Motor neuron (in vitro differentiated cells): ENCODE data around the gene PTPRG. TPM values are rescaled to one million over a fixed set of nuclear protein-coding genes. Genes with fewer than 3 reads are reported as not detected.
A peak's percentile ranks its signal among the peaks of the same experiment; 100 is the strongest.

Experiments
- ATAC-seq, 8 experiments: fragments of 200-7000 bp; cut with Tn5 transposase; replicated peaks in 6 of 8; 2 replicates each; pipeline ENCODE4 v1.8.0; 2021; ENCODE audit warnings: mild to moderate bottlenecking in 8 of 8, moderate library complexity in 8 of 8
- H3K27ac ChIP-seq, 2 donors: fragments of 250-450 bp; sonication (Bioruptor Pico); 2 replicates each; pipeline ENCODE4 v1.9.0; 2021; ENCODE audit warnings: antibody characterized with exemption in 2 of 2, mild to moderate bottlenecking in 2 of 2, moderate library complexity in 1 of 2
- H3K4me1 ChIP-seq, 2 donors: fragments of 250-450 bp; sonication (Bioruptor Pico); replicated peaks in 1 of 2; 2 replicates each; pipeline ENCODE4 v1.6.1; 2021; ENCODE audit warnings: antibody characterized with exemption in 2 of 2, mild to moderate bottlenecking in 2 of 2, moderate library complexity in 1 of 2
- H3K4me3 ChIP-seq, 5 donors: fragments of 250-450 bp; sonication (Bioruptor Pico); 2 replicates each; pipeline ENCODE4 v1.9.0; 2021; ENCODE audit warnings: antibody characterized with exemption in 5 of 5, mild to moderate bottlenecking in 5 of 5, moderate library complexity in 4 of 5
- WGBS, 10 experiments: fragments of 450-650 bp; shearing (Covaris generic); methylation state at CpG; one replicate each; pipeline ENCODE4 v1.0.0; 2022; 5-methylcytosine and 5-hydroxymethylcytosine counted together
- in situ Hi-C, 9 experiments: fragments of 400-800 bp; cut with MboI; loops; one replicate each; pipeline ENCODE4 v1.15.0; 2021; ENCODE audit warnings: low sequenced_read_pairs in 9 of 9, low pct_unique_long_range_greater_than_20kb in 2 of 9; ENCODE audit not compliant: unreplicated experiment in 9 of 9
- total RNA-seq, 8 experiments: library from RNA; unstranded; fragments of 300-600 nt; gene quantifications; 2 replicates each; pipeline versions ENCODE4 v1.2.3 to v1.2.4, GENCODE V29; 2022

Gene PTPRG
- total RNA-seq, 8 experiments from 2014 or later, result 15.9 to 75.2 (median 42.9) TPM

- in situ Hi-C loops, result loop anchor here in 1 of 9 experiments (25.0 kb wide), 1 partner anchor 106 kb away; no protein-coding TSS in a partner anchor
- Histone ChIP-seq H3K4me3 (peak overlapping the region; percentile 40 to 49 (median 44)), H3K27ac (no peak overlapping the region), H3K4me1 (no peaks in the 10 kb centered on the region)
- peak in 6 of 8 experiments; percentile 10 to 34 (median 26) for ATAC-seq
- WGBS, 10 experiments, result 20 to 100% (median 41%) methylated on average over 1 to 9 of the region's 12 CpGs
These were observed 757.0 kb downstream of the PTPRG start for GRCh38 chr3:62318365-62318751.

DNA sequence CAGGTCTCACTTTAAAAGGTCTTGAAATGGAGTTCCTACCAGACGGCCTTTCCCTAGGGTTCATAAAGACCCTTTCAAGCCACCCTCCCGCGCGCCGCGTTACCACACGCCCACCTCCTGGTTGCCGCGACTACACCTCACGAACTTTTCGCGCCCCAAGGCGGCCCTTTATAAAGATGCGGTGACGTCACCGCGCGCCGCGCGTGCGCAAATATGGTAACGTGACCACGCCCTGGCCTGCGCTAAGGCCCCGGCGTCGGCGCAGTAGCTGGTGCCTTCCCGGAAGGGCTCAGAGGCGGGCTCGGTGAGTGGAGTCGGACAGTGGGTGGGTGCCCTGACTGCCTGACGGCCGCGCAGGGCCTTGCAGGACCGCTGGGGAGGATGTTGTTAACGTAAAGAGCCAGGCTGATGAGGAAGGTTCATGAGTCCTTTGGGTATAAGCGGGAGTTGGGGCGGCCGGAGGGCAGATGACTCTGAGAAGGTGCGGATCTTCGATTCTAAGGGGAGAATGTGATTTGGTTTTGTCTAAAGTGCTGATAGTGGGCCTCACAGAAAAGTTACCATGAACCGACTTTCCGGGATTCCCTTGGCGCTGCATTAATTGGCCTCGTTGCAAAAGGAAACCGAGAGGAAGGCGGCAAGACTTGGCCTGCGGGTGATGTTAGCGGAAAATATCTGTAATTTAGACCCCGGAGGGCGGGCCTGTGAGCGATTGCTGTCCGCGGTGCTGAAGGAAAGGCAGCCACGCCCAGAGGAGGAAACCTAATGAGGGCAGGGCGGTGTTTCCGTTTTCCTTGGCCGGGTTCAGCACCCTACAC lies 757.6 kb downstream of the PTPRG start:
- in situ Hi-C loops, result loop anchor here in 1 of 9 experiments (25.0 kb wide), 1 partner anchor 107 kb away; no protein-coding TSS in a partner anchor
- ATAC-seq, result peak; percentile 99 to 100 (median 100)
- Histone ChIP-seq H3K4me3 (peak overlapping the region; percentile 40 to 49 (median 44)), H3K27ac (no peak overlapping the region), H3K4me1 (no peaks in the 10 kb centered on the region)
- 0 to 41% (median 9%) methylated on average over 3 to 33 of the region's 60 CpGs for WGBS, 10 experiments

GRCh38 chr3:62319570-62320243 lies 758.3 kb downstream of the PTPRG start:
- in situ Hi-C loops, result loop anchor here in 1 of 9 experiments (25.0 kb wide), 1 partner anchor 107 kb away; no protein-coding TSS in a partner anchor
- Histone ChIP-seq H3K27ac (no peak overlapping the region), H3K4me1 (no peaks in the 10 kb centered on the region), H3K4me3 (peak overlapping the region; percentile 40 to 49 (median 44))
- no peak for ATAC-seq
- WGBS, 10 experiments, result 59 to 100% (median 88%) methylated on average over 1 to 7 of the region's 7 CpGs

DNA sequence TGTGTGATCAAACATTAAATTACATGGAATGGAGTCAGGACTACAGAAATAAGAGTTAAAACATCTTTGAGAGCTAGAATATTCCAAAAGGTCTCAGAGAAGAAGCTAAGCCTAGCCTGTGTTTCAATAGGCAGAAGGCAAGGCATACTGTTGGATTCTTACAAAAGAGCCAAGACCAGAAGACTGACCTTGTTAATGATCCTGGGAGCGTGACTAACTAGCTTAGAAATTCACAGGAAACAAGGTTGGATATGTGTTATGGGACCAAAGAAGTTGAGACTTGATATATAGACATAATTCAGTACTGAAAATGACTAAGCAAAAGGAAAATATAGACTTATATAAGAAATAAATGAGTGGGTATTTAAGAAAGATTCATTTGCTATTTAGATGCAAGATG lies 761.9 kb downstream of the PTPRG start:
- no peak for ATAC-seq
- no peaks in the 10 kb centered on the region for H3K4me1 ChIP-seq
- no peak overlapping the region for H3K4me3 ChIP-seq
- in situ Hi-C loops, result loop anchor here in 1 of 9 experiments (25.0 kb wide), 1 partner anchor 111 kb away; no protein-coding TSS in a partner anchor
- no peak overlapping the region for H3K27ac ChIP-seq
- 67 to 100% (median 86%) methylated on average over 1 of the region's 1 CpG; no CpG with 5 or more reads in 3 of the 10 experiments for WGBS, 10 experiments

DNA sequence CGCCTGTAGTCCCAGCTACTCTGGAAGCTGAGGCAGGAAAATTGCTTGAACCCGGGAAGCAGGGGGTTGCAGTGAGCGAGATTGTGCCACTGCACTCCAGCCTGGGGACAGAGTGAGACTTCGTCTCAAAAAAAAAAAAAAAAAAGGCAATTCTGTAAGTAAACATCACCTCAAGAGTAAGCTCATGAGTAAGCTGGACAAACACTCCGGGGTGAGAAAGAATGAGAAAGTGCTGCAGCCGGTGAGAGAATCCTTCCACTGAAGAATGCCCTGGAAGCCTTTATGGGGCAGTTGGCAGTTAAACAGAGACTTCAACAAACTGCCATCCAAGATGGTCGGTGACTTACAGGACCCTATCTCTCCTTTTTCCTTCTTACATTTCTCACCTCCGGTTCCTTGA lies 764.5 kb downstream of the PTPRG start:
- H3K4me3 ChIP-seq, result no peak overlapping the region
- H3K4me1 ChIP-seq, result no peaks in the 10 kb centered on the region
- no peak overlapping the region for H3K27ac ChIP-seq
- 72 to 100% (median 89%) methylated on average over 2 to 8 of the region's 8 CpGs; no CpG with 5 or more reads in 1 of the 10 experiments for WGBS, 10 experiments
- peak in 1 of 8 experiments; percentile 37 for ATAC-seq
- in situ Hi-C loops, result loop anchor here in 4 of 9 experiments (25.0 kb wide), 2 partner anchors 236 to 911 kb away; no protein-coding TSS in a partner anchor

GRCh38 chr3:62329971-62330370 lies 768.6 kb downstream of the PTPRG start:
- Histone ChIP-seq H3K4me3 (no peak overlapping the region), H3K27ac (no peak overlapping the region), H3K4me1 (no peaks in the 10 kb centered on the region)
- ATAC-seq, result no peak
- in situ Hi-C loops, result loop anchor here in 5 of 9 experiments (10.0 to 25.0 kb wide), 3 partner anchors 225 to 907 kb away; no protein-coding TSS in a partner anchor
- 46 to 100% (median 88%) methylated on average over 1 to 5 of the region's 5 CpGs for WGBS, 10 experiments

DNA sequence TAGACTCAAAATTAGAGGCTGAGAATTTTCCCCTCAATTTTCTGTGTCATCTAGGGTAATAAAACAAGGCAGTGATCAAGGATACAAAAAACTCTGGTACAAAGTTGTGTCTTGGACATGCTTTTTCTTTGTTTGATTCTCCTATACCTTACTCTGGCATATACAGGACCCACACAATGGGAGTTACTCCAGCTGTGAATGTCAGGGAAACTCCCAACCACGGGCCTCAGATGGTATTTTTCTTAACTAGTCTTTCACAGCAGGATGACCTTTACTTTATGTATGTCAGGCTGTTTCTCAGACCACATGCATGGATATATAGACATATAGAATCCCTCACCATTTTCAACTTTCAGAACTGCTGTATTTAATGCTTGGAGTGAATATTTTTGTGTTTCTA lies 770.6 kb downstream of the PTPRG start:
- WGBS, 10 experiments, result 14 to 78% (median 25%) methylated on average over 1 of the region's 1 CpG; no CpG with 5 or more reads in 5 of the 10 experiments
- H3K27ac ChIP-seq, result no peak overlapping the region
- no peak overlapping the region for H3K4me3 ChIP-seq
- H3K4me1 ChIP-seq, result peaks cover 0 to 8% of the 10 kb centered on the region in 2 donors
- no peak for ATAC-seq
- in situ Hi-C loops, result loop anchor here in 5 of 9 experiments (10.0 to 25.0 kb wide), 3 partner anchors 223 to 905 kb away; no protein-coding TSS in a partner anchor

- in situ Hi-C loops, result loop anchor here in 5 of 9 experiments (10.0 to 25.0 kb wide), 3 partner anchors 222 to 904 kb away; no protein-coding TSS in a partner anchor
- ATAC-seq, result peak in 1 of 8 experiments; percentile 37
- WGBS, 10 experiments, result 0 to 50% (median 43%) methylated on average over 1 to 2 of the region's 2 CpGs; no CpG with 5 or more reads in 2 of the 10 experiments
These were observed 771.5 kb downstream of the PTPRG start for GRCh38 chr3:62332835-62333244.

GRCh38 chr3:62335196-62335595 lies 773.8 kb downstream of the PTPRG start:
- 43 to 100% (median 83%) methylated on average over 1 to 3 of the region's 3 CpGs; no CpG with 5 or more reads in 2 of the 10 experiments for WGBS, 10 experiments
- in situ Hi-C loops, result loop anchor here in 5 of 9 experiments (10.0 to 25.0 kb wide), 3 partner anchors 220 to 902 kb away; no protein-coding TSS in a partner anchor
- peaks cover 0 to 8% of the 10 kb centered on the region in 2 donors for H3K4me1 ChIP-seq
- H3K27ac ChIP-seq, result no peak overlapping the region
- H3K4me3 ChIP-seq, result no peak overlapping the region
- ATAC-seq, result no peak

More at GRCh38 chr3:62332835-62333244, 771.5 kb downstream of the PTPRG start:
- Histone ChIP-seq H3K27ac (no peak overlapping the region), H3K4me1 (peaks cover 0 to 8% of the 10 kb centered on the region in 2 donors), H3K4me3 (no peak overlapping the region)

DNA sequence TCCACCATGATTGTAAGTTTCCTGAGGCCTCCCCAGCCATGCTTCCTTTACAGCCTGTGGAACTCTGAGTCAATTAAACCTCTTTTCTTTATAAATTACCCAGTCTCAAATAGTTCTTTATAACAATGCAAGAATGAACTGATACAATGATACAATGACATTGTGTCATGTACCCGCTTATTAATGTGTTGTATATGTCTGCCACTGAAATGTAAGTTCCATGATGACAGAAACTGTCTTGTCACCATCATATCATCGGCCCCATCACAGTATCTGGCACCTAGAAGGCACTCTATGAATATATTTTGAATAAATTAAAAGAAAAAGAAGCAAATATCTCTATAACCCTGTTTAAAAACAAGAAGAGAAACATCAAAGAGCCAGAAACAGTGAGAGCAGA lies 782.4 kb downstream of the PTPRG start:
- WGBS, 10 experiments, result 0 to 100% (median 85%) methylated on average over 1 to 2 of the region's 2 CpGs

More for the DNA sequence above, 782.4 kb downstream of the PTPRG start:
- no peaks in the 10 kb centered on the region for H3K4me1 ChIP-seq
- ATAC-seq, result no peak
- H3K27ac ChIP-seq, result no peak overlapping the region
- H3K4me3 ChIP-seq, result no peak overlapping the region
- in situ Hi-C loops, result loop anchor here in 4 of 9 experiments (25.0 kb wide), 2 partner anchors 219 to 894 kb away; no protein-coding TSS in a partner anchor
